Endothelial cell of umbilical vein (primary cell): Measurements from ENCODE around the gene ZCWPW2.

Experiments
- CTCF ChIP-seq, 2 donors: IDR thresholded peaks; 1 replicate in 1 of 2; 2 replicates in 1 of 2; pipeline ENCODE4 v1.5.1; 2011; ENCODE audit warnings: low read length in 2 of 2, mild to moderate bottlenecking in 2 of 2, moderate library complexity in 2 of 2, control low read depth in 1 of 2, inconsistent platforms in 1 of 2, low read depth in 1 of 2; ENCODE audit not compliant: insufficient read depth in 1 of 2; ENCODE audit errors: extremely low read depth in 1 of 2
- EZH2 ChIP-seq: IDR thresholded peaks from 2 replicates; pipeline ENCODE4 v1.6.1; 2012; ENCODE audit warnings: borderline replicate concordance, low read depth, mild to moderate bottlenecking, moderate library complexity, low read length, inconsistent platforms; ENCODE audit not compliant: severe bottlenecking
- FOS ChIP-seq: IDR thresholded peaks from 2 replicates; pipeline ENCODE4 v1.6.1; 2011; ENCODE audit warnings: mild to moderate bottlenecking, low read length, moderate library complexity, borderline replicate concordance; ENCODE audit not compliant: insufficient read depth
- GATA2 ChIP-seq: IDR thresholded peaks from 2 replicates; pipeline ENCODE4 v1.7.0; 2011; ENCODE audit warnings: low read depth, mild to moderate bottlenecking, moderate library complexity, mixed read lengths, low read length; ENCODE audit not compliant: insufficient read length, insufficient read depth
- POLR2A ChIP-seq: IDR thresholded peaks from 2 replicates; pipeline ENCODE4 v1.6.1; 2012; ENCODE audit warnings: low read depth, mild to moderate bottlenecking, control low read depth, low read length
- POLR2AphosphoS5 ChIP-seq: IDR thresholded peaks from 2 replicates; pipeline ENCODE4 v1.6.1; 2012; ENCODE audit warnings: low read depth, mild to moderate bottlenecking, control low read depth, low read length, moderate library complexity; ENCODE audit not compliant: insufficient read depth

GRCh38 chr3:28376424-28376823, 27.9 kb downstream of the ZCWPW2 start:
- TF ChIP-seq CTCF (IDR thresholded peaks at IDR 0.05; ENCODE audit: extremely low read depth in 1 of 2, insufficient read depth in 1 of 2, low read depth in 1 of 2, low read length in 2 of 2): no peak
- no peak for TF ChIP-seq EZH2
- TF ChIP-seq POLR2AphosphoS5: no peak
- no peak for TF ChIP-seq POLR2A
- TF ChIP-seq FOS: no peak
- no peak for TF ChIP-seq GATA2
